Uterus (tissue), 4 donors: ENCODE data around the gene GGA3. TPM values are rescaled to one million over a fixed set of nuclear protein-coding genes. Genes with fewer than 3 reads are reported as not detected.

Experiments
- DNase-seq, 2 donors: peaks; one replicate each; pipeline ENCODE4 v3.0.0-alpha.2; 2019 to 2020
- H3K27ac ChIP-seq, 2 donors: fragments of 200-600 bp; sonication (generic); 1 replicate in 1 of 2; 2 replicates in 1 of 2; pipeline ENCODE4 v1.5.1; 2016 to 2018
- H3K27me3 ChIP-seq, 2 donors: fragments of 200-600 bp; sonication (generic); one replicate each; pipeline ENCODE4 v1.5.1; 2018 to 2019; ENCODE audit warnings: control low read depth in 1 of 2
- H3K36me3 ChIP-seq, 2 donors: fragments of 200-600 bp; sonication (generic); one replicate each; pipeline ENCODE4 v1.5.1; 2019; ENCODE audit warnings: control low read depth in 1 of 2
- H3K4me1 ChIP-seq, 2 donors: fragments of 200-600 bp; sonication (generic); one replicate each; pipeline ENCODE4 v1.5.1; 2018 to 2019; ENCODE audit warnings: control low read depth in 1 of 2
- H3K4me3 ChIP-seq, 2 donors: fragments of 200-600 bp; sonication (generic); 1 replicate in 1 of 2; 2 replicates in 1 of 2; pipeline ENCODE4 v1.5.1; 2018 to 2019; ENCODE audit warnings: mild to moderate bottlenecking in 1 of 2
- H3K9me3 ChIP-seq, 2 donors: fragments of 200-600 bp; sonication (generic); one replicate each; pipeline ENCODE4 v1.5.1; 2019; ENCODE audit warnings: control low read depth in 1 of 2
- POLR2A ChIP-seq, 2 donors: fragments of 450-650 bp; IDR thresholded peaks; one replicate each; pipeline ENCODE4 v1.6.1; 2016; ENCODE audit warnings: antibody characterized with exemption in 2 of 2, mild to moderate bottlenecking in 1 of 2, moderate library complexity in 1 of 2
- intact Hi-C: fragments of 100-400 bp; cut with DNase I; formaldehyde crosslinking; loops from one replicate; pipeline ENCODE4 v1.15.1; 2023; ENCODE audit warnings: low total_unique reads
- total RNA-seq, 4 donors: library from RNA; depleted of rRNA in 3 of 4; stranded (reverse); fragments of >200 nt in 3 of 4; gene quantifications; one replicate each; pipeline versions ENCODE4 v1.1.0 to v1.2.4, GENCODE V29; 2014 to 2023
- TF ChIP-seq, protein P1 (sequence below), 4 experiments: fragments of 200-600 bp in 2 of 4; fragments of 450-650 bp in 2 of 4; sonication (generic) in 2 of 4; IDR thresholded peaks; one replicate each; pipeline ENCODE4 v1.5.1; 2016 to 2019; ENCODE audit warnings: antibody characterized with exemption in 4 of 4, mild to moderate bottlenecking in 2 of 4, moderate library complexity in 1 of 4
- donor health status: DM: yes; HTN: yes; CAD: no.

Gene GGA3
- total RNA-seq, 4 donors from 2014 or later, result 9.4 to 104 (median 40.1) TPM

DNA sequence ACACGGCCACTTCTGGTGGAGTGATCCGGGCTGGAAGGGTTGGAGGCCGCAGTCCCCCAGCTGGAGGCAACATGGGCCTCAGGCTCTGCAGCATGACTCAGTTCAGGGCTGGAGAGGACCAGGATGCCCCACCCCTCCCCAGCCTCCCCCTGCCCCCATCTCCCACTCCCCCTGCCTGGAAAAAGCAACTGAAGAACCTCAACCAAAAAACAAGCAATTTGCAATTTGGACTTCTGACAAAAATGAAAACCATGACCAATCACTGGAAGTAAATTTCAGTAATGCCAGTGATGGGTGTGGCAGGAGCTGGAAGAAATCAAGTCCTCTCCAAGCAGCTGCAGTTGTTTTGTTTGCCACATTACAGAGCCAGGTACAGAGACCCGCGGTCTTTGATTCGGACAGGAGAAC is 16.3 kb upstream of the GGA3 start:
- Histone ChIP-seq H3K4me3 (no peak overlapping the region), H3K4me1 (peaks cover 0 to 1% of the 10 kb centered on the region in 2 donors), H3K36me3 (no peaks in the 10 kb centered on the region), H3K27ac (no peak overlapping the region), H3K9me3 (no peaks in the 10 kb centered on the region), H3K27me3 (no peaks in the 10 kb centered on the region)
- intact Hi-C loops, result no loop called here
- DNase-seq, result no peak
- TF ChIP-seq, protein P1, sequence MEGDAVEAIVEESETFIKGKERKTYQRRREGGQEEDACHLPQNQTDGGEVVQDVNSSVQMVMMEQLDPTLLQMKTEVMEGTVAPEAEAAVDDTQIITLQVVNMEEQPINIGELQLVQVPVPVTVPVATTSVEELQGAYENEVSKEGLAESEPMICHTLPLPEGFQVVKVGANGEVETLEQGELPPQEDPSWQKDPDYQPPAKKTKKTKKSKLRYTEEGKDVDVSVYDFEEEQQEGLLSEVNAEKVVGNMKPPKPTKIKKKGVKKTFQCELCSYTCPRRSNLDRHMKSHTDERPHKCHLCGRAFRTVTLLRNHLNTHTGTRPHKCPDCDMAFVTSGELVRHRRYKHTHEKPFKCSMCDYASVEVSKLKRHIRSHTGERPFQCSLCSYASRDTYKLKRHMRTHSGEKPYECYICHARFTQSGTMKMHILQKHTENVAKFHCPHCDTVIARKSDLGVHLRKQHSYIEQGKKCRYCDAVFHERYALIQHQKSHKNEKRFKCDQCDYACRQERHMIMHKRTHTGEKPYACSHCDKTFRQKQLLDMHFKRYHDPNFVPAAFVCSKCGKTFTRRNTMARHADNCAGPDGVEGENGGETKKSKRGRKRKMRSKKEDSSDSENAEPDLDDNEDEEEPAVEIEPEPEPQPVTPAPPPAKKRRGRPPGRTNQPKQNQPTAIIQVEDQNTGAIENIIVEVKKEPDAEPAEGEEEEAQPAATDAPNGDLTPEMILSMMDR (IDR thresholded peaks at IDR 0.05), result no peak

DNA sequence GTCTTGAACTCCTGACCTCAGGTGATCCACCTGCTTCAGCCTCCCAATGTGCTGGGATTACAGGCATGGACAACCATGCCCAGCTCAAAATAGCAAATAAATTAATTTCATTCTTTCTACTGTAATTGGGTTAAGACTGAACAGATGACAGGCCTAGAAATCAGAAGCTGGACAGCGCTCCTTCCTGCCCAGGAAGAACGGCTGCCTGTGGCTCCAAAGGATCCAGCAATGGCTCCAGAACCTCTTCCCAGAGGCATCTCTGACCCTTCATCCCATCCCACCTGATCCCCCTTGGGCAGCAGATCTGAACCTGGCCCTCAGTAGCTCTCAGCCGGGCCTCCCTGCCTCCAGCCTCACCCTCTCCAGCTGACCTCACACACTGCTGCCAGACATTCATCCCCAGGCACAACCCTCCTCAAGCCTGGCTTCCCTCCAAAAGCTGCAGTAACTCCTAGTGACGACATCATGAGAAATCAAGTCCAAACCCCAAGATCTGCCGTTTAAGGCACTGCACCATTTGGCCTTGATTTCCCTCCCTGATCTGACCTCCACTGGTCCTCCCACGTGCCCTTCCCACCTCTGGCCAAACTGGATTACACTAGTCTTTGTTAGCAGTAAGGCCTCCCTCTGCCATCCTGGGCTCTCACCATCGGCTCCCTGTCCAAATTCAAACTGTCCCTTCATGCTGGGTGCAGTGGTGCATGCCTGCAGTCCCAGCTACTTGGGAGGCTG is 12.7 kb upstream of the GGA3 start:
- Histone ChIP-seq H3K4me3 (no peak overlapping the region), H3K4me1 (peaks cover 0 to 11% of the 10 kb centered on the region in 2 donors), H3K27ac (no peak overlapping the region), H3K27me3 (no peaks in the 10 kb centered on the region), H3K36me3 (no peaks in the 10 kb centered on the region), H3K9me3 (no peaks in the 10 kb centered on the region)
- no peak for DNase-seq
- intact Hi-C loops, result no loop called here
- TF ChIP-seq POLR2A (IDR thresholded peaks at IDR 0.05), result no peak
- TF ChIP-seq, protein P1 (IDR thresholded peaks at IDR 0.05), result no peak

DNA sequence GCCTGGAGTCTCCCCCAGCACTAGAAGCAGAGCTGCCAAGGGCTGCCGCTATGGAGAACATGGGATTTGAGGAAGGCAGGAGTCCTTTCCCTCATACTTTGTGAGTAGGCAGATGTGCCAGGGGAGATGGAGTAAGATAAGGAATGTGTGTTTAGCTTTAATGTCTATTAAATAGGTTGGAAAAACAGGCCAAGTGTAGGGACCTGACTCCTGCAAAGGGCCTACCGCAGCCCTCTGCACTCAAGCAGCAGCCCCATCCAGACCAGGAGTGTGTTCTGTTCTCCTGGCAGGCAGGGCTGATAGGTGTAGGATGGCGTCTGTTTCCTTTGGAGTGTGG is 11.4 kb upstream of the GGA3 start:
- DNase-seq, result no peak
- Histone ChIP-seq H3K4me3 (no peak overlapping the region), H3K27ac (no peak overlapping the region), H3K27me3 (no peaks in the 10 kb centered on the region), H3K9me3 (no peaks in the 10 kb centered on the region), H3K4me1 (peaks cover 0 to 11% of the 10 kb centered on the region in 2 donors), H3K36me3 (no peaks in the 10 kb centered on the region)
- intact Hi-C loops, result no loop called here
- TF ChIP-seq, protein P1 (IDR thresholded peaks at IDR 0.05), result no peak
- TF ChIP-seq POLR2A (IDR thresholded peaks at IDR 0.05), result no peak

DNA sequence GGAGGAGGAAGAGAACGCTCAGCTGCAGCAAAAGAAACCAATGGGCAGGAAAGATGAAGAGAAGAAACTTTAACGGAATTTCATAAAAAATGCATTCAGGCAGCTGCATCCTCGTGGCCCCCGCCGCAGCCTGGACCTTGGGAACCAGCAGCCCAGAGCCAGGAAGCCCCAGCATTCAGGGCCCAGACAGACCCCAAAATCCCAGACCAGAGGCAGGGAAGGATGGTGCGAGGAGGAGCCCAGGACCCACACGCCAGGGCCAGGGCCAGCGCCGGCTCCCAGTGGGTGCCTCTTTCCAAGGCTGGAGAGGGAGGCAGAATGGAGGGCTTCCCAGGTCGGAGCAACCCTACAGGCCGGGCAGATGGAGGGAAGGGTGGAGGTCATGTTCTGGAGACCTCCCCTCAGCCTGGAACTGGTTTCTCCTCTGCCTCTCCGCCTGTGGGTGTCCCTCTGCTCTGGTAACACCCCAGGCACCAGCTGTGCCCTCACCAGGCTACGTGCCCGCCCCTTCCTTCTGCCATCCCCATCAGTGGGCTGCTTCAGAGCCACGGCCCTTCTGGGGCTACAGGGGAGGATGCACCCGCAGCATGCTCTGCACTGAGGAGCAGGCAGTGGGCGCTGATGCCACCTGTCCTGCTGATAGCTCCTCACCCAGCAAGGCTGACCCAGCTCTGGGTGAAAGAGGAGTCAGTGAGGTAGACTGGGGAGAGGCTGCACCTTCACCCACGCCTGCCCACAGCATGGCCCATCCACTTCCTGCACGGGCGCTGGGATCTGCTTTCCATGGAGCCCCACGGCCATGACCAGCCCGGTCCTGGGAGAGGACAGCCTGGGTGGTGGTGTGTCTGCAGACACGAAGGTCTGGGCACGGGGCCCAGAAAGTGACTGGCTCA is 10.8 kb upstream of the GGA3 start:
- H3K4me3 ChIP-seq, result peak overlapping the region; percentile 52 to 96
- no peaks in the 10 kb centered on the region for H3K9me3 ChIP-seq
- H3K4me1 ChIP-seq, result peaks cover 0 to 11% of the 10 kb centered on the region in 2 donors
- intact Hi-C loops, result no loop called here
- TF ChIP-seq POLR2A (IDR thresholded peaks at IDR 0.05), result no peak
- TF ChIP-seq, protein P1 (IDR thresholded peaks at IDR 0.05), result no peak
- peak in 1 of 2 donors; percentile 31 for DNase-seq
- no peaks in the 10 kb centered on the region for H3K27me3 ChIP-seq
- H3K36me3 ChIP-seq, result no peaks in the 10 kb centered on the region
- H3K27ac ChIP-seq, result peak overlapping the region; percentile 79 to 94
